GM21515 (cell line): ENCODE measurements around the gene CYFIP2.
"Not testable (repeated sequence)": the region's sequence is repeated elsewhere in the genome, so short reads cannot be mapped to it uniquely, and the experiment has no call there.

Experiments used
- ATAC-seq: cut with Tn5 transposase; IDR thresholded peaks from one replicate; pipeline ENCODE4 v1.9.1; 2021; ENCODE audit not compliant: unreplicated experiment

CYFIP2 gene

GRCh38 chr5:157384971-157385709 lies 119.2 kb downstream of the CYFIP2 start:
- ATAC-seq: no peak

GRCh38 chr5:157387041-157387563 lies 121.2 kb downstream of the CYFIP2 start:
- ATAC-seq: no peak

- no peak for ATAC-seq
Observed at GRCh38 chr5:157387683-157388093, 121.8 kb downstream of the CYFIP2 start.

GRCh38 chr5:157388111-157388710 lies 122.3 kb downstream of the CYFIP2 start:
- ATAC-seq: no peak

DNA sequence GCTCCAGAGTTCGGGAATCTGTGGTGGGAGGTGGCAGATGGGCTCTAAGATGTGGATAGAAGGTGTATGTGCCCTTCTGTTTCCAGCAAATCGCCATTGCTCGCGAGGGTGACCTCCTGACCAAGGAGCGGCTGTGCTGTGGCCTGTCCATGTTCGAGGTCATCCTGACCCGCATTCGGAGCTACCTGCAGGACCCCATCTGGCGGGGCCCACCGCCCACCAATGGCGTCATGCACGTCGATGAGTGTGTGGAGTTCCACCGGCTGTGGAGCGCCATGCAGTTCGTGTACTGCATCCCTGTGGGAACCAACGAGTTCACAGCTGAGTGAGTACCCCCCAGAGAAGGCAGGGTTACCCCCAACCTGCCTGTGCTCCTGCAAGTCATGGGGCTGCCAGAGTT lies 123.2 kb downstream of the CYFIP2 start:
- ATAC-seq: no peak

GRCh38 chr5:157390133-157390532 lies 124.2 kb downstream of the CYFIP2 start:
- ATAC-seq: no peak

GRCh38 chr5:157390551-157391297 lies 124.8 kb downstream of the CYFIP2 start:
- ATAC-seq: no peak

DNA sequence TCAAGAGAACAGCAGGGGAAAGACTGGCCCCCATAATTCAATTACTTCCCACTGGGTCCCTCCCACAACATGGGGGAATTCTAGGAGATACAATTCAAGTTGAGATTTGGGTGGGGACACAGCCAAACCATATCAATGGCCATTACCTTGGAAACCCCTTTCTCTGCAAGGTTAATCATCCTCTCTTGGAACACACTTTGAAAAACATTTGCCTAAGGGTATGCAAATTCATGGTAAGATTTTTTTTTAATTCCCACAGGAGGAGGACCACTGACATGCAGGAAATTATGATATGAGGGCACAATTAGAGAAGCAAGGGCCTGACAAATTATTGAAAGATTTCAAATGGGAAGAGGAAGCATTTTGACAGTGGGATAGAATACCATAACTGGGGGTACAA lies 132.4 kb downstream of the CYFIP2 start:
- no peak for ATAC-seq

- no peak for ATAC-seq
Observed at GRCh38 chr5:157400741-157401495, 135.0 kb downstream of the CYFIP2 start.

DNA sequence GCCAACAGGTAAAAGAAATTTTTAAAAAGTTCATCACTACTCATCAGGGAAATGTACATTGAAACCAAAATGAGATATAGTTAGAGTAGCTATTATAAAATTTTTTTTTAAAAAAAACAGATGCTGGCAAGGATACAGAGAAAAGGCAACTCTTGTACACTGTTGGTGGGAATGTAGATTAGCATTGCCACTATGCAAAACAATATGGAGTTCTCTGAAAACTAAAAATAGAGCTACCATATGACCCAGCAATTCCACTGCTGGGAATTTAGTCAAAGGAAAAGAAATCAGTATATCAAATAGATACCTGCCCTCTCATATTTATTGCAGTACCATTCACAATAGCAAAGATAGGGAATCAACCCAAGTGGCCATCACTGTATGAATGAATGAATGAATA lies 149.9 kb downstream of the CYFIP2 start:
- ATAC-seq: no peak

- not testable (repeated sequence) for ATAC-seq
Observed at GRCh38 chr5:157419521-157419920, 153.6 kb downstream of the CYFIP2 start.

DNA sequence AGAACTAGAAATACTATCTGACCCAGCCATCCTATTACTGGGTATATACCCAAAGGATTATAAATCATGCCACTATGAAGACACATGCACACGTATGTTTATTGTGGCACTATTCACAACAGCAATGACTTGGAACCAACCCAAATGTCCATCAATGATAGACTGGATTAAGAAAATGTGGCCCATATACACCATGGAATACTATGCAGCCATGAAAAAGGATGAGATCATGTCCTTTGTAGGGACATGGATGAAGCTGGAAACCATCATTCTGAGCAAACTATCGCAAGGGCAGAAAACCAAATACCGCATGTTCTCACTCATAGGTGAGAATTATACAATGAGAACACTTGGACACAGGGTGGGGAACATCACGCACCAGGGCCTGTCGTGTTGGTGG lies 164.0 kb downstream of the CYFIP2 start:
- not testable (repeated sequence) for ATAC-seq

DNA sequence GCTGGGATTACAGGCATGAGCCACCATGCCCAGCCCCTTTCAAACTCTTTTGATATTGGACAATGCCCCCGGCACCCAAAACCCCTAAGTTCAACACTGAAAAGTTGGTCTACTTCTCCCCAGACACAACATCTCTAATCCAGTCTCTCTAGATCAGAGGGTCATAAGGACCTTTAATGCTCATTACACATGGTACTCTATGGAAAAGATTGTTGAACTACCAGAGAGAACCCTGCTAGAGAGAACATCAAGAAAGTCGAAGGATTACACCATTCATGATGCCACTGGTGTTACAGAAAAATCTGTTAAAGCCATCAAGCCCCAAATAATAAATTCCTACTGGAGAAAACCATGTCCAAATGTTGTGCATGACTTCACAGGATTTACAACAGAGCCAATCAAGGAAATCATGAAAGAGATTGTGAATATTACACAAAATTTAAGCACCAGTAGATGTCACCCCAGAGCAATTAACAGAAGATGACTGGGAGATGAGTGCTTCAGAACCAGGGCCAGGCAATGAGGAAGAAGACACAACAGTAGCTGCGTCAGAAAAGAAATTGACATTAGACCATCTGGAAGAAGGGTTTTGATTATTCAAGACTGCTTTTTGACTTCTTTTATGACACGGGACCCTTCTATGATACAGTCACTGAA lies 165.7 kb downstream of the CYFIP2 start:
- peak; percentile 84 for ATAC-seq

DNA sequence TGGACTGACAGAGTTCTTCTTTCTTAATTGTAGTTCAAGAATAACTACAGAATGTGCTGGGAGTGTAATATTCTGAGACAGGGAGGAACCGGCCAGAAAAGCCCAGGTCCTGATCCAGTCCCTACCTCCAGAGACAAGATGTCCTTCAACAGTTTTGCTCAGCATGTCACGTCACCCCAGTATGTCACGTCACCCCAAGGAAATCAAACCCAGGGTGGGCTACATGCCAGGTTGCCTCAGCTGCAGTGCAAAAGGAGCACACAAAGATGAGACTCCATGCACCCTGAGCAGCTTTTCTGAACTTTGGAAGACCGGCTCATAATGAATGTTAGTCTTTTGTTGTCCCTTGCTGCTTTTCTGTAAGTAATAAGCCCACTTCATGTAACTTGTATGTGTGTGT lies 168.2 kb downstream of the CYFIP2 start:
- ATAC-seq: no peak

- ATAC-seq: no peak
Observed at GRCh38 chr5:157443041-157443549, 177.2 kb downstream of the CYFIP2 start.

GRCh38 chr5:157444224-157444623 lies 178.3 kb downstream of the CYFIP2 start:
- ATAC-seq: no peak
